Nephron (organoid): Measurements from ENCODE around the gene RAB44.
"Not testable (repeated sequence)": the region's sequence is repeated elsewhere in the genome, so short reads cannot be mapped to it uniquely, and the experiment has no call there.

ENCODE experiments used
- H3K27ac Mint-ChIP-seq, 3 experiments: 2 replicates each; pipeline ENCODE4 v1.8.0; 2020; ENCODE audit warnings: mixed read lengths in 3 of 3, mild to moderate bottlenecking in 2 of 3, moderate library complexity in 1 of 3
- H3K27me3 Mint-ChIP-seq: 2 replicates; pipeline ENCODE4 v1.8.0; 2021; ENCODE audit warnings: low read depth, mild to moderate bottlenecking, moderate library complexity, mixed read lengths
- H3K36me3 Mint-ChIP-seq: 2 replicates; pipeline ENCODE4 v1.8.0; 2020; ENCODE audit warnings: low read depth, mixed read lengths
- H3K4me1 Mint-ChIP-seq: 2 replicates; pipeline ENCODE4 v1.8.0; 2020; ENCODE audit warnings: mixed read lengths
- H3K4me3 Mint-ChIP-seq, 3 experiments: 2 replicates each; pipeline ENCODE4 v1.8.0; 2020; ENCODE audit warnings: mild to moderate bottlenecking in 3 of 3, mixed read lengths in 3 of 3, moderate library complexity in 2 of 3
- H3K9me3 Mint-ChIP-seq: 2 replicates; pipeline ENCODE4 v1.8.0; 2020; ENCODE audit warnings: mixed read lengths
- CTCF ChIP-seq, 3 experiments: fragments of 200-600 bp; sonication (generic); IDR thresholded peaks; one replicate each; pipeline ENCODE4 v1.5.0; 2021; ENCODE audit warnings: antibody characterized with exemption in 3 of 3; ENCODE audit not compliant: unreplicated experiment in 3 of 3

The RAB44 gene, protein sequence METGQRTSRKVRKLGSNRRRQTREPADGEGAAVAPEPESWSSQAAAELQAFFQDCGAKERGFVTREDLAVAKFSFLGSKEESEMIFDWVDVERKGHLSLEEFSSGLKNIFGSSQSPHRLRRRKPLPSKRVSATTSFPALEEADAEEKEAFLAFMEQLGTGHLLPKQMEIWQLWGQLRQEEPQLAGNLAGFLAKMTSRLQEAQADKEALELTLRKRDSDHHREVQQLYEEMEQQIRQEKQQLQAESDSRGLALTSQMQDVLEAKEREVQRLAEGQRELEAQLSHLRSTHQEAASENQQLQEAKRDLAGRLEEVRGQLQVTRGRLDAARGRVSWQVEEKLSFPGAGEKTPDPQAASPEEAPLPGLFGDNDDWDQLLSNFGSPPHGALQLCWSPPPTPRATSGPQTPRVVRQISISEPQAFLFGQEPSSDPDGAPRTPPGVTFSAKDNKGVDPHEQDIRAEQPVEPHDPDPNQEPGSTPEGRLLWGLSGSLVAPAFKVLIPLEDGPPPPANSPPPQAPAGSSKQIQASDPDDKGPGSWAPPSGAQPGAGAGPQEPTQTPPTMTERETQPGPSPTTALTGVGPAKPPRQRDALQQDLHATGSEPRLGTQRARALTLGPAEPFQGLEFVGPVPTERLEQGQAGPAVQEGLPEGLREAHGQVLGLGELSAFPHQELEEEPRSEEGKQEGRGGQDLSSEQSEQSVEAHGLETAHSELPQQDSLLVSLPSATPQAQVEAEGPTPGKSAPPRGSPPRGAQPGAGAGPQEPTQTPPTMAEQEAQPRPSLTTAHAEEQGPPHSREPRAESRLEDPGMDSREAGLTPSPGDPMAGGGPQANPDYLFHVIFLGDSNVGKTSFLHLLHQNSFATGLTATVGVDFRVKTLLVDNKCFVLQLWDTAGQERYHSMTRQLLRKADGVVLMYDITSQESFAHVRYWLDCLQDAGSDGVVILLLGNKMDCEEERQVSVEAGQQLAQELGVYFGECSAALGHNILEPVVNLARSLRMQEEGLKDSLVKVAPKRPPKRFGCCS

DNA sequence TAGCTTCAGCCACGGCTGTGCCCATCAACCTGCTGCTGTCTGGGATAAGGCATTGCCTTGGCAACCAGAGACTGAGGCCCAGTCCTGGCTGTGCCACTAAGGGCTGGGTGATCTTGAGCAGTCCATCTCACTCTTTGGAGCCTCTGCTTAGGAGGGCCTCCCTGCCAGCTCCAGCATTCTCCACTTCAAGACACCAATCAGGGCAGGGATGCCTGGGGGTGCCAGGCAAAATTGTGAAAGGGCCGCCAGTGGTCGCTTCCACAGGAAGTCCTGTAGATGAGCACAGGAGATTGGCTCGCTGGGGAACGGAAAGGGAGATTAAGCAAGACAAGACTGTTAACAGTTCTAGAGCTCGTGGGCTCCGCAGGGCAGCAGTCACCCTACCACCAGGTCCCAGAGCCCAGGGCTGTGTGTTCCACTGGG is at the start of gene RAB44:
RAB44 (plus strand) TSS at position 346 of the 423 bp plus-strand sequence. CDS start 6,410 bp downstream, outside the sequence.
- H3K36me3 Mint-ChIP-seq = no peaks in the 10 kb centered on the region
- no peaks in the 10 kb centered on the region for H3K9me3 Mint-ChIP-seq
- H3K4me1 Mint-ChIP-seq = peaks cover under 1% of the 10 kb centered on the region
- no peak for TF ChIP-seq CTCF (IDR thresholded peaks at IDR 0.05; ENCODE audit: unreplicated experiment in 3 of 3)
- H3K4me3 Mint-ChIP-seq = no peak within 1 kb of the TSS
- H3K27ac Mint-ChIP-seq = no peak within 1 kb of the TSS
- peaks cover 11% of the 10 kb centered on the region for H3K27me3 Mint-ChIP-seq

- no peak overlapping the region for H3K4me3 Mint-ChIP-seq
- H3K4me1 Mint-ChIP-seq = peaks cover 18% of the 10 kb centered on the region
- H3K36me3 Mint-ChIP-seq = no peaks in the 10 kb centered on the region
- no peak for TF ChIP-seq CTCF (IDR thresholded peaks at IDR 0.05; ENCODE audit: unreplicated experiment in 3 of 3)
- no peak overlapping the region for H3K27ac Mint-ChIP-seq
- H3K27me3 Mint-ChIP-seq = peaks cover 24% of the 10 kb centered on the region
- no peaks in the 10 kb centered on the region for H3K9me3 Mint-ChIP-seq
Observed at GRCh38 chr6:36649086-36649485, 48.5 kb upstream of the RAB44 start.

DNA sequence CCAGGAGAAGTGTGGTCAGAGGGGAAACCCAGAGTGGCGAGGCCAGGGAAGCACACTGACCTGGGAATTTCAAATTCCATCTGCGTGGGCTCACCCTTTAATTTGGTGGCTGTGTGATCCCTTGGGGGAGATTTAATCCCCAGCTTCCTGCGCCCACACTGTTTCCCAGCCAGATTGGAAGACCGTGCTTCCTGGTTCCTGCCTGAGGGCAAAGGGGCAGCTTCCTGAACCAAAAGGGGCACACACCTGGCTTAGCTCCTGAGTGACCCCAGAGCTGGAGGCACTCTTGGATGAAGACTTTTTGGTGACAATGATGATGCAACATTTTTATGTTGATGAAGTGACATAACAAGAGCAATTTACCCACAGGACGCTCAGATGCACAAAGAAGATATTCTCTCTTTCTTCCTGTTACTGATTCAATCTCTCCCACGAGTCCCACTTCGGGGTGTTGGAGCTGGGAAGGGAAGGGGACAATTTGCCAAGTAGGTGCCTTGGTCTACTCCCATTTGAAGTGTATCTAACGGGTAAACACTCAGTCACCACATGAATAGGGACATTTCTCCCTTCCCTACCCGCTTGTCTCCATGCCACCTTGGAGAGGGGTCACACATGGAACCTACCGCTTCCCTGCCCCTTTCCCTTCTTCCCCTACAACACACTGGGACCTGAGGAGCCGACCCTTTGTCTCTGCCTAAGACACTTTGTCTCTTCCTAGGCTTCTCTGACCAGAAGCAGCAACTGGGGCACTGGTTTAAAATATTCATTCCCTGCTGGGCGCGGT is 47.7 kb upstream of the RAB44 start:
- no peak overlapping the region for H3K4me3 Mint-ChIP-seq
- no peak for TF ChIP-seq CTCF (IDR thresholded peaks at IDR 0.05; ENCODE audit: unreplicated experiment in 3 of 3)
- peaks cover 16% of the 10 kb centered on the region for H3K4me1 Mint-ChIP-seq
- H3K9me3 Mint-ChIP-seq = no peaks in the 10 kb centered on the region
- no peaks in the 10 kb centered on the region for H3K36me3 Mint-ChIP-seq
- peak overlapping the region in 1 of 3 experiments; percentile 62 for H3K27ac Mint-ChIP-seq
- H3K27me3 Mint-ChIP-seq = peaks cover 21% of the 10 kb centered on the region

DNA sequence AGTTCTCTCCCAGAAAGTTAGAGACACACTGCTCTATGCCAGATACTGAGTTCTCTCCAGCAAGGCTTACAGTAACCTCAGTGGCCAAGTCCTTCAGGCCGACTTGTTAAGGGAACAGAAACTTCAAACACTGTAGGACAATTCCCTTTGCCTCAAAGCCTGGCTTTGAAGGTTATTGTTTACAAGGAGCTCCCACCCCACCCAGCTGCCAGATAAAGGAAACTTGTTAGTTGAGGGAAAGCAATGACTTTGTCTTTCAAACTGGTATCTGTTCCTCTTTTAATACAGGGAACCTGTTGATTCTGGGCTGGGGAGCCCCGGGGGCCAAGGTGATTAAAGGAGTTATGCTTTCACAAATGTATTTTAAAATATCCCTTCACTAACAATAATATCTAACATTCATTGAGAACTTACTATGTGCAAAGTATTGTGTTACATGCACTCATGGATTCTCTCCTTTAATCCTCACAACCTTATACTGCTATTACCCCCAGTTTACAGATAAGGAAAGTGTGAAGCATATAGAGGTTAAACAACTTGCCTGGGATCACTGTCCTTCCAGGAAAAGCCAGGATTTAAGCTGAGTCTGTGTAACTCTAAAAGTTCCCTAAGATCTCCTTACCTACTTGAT is 46.7 kb upstream of the RAB44 start:
- Mint-ChIP-seq H3K36me3 (no peaks in the 10 kb centered on the region), H3K4me3 (no peak overlapping the region), H3K27ac (peak overlapping the region in 1 of 3 experiments; percentile 8), H3K9me3 (no peaks in the 10 kb centered on the region), H3K4me1 (peaks cover 17% of the 10 kb centered on the region), H3K27me3 (peaks cover 21% of the 10 kb centered on the region)
- TF ChIP-seq CTCF (IDR thresholded peaks at IDR 0.05; ENCODE audit: unreplicated experiment in 3 of 3) = no peak

DNA sequence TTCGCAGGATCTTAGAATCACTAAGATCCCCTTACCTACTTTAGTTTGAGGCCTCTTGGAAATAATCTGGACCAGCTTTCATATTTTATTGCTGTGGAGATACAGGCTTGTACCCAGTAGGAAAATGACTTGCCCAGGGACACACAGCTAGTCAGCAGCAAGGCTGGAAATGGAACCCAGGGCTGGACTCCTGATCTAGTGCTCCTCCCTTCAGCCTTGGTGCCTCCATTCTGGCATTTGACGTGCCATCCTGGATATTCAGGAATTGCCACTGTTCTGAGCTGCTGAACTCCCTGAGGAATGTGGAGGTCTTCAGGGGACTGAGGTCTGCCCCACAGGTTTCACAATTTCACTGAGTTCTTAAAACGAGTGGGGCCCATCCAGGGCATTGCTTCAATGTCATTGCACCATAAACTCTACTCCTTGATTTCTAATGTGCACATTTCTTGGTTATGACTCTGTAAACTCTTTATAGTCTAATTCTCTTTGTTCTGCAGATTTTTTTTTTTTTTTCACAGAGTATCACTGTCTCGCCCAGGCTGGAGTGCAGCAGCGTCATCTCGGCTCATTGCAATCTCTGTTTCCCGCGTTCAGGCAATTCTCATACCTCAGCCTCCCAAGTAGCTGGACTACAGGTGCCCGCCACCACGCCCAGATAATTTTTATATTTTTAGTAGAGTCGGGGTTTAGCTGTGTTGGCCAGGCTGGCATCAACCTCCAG is 45.8 kb upstream of the RAB44 start:
- Mint-ChIP-seq H3K4me1 (peaks cover 17% of the 10 kb centered on the region), H3K27me3 (peaks cover 18% of the 10 kb centered on the region), H3K36me3 (no peaks in the 10 kb centered on the region), H3K9me3 (no peaks in the 10 kb centered on the region), H3K4me3 (no peak overlapping the region), H3K27ac (no peak overlapping the region)
- TF ChIP-seq CTCF (IDR thresholded peaks at IDR 0.05; ENCODE audit: unreplicated experiment in 3 of 3) = no peak

GRCh38 chr6:36654469-36654868 is 43.2 kb upstream of the RAB44 start:
- H3K27ac Mint-ChIP-seq, H3K9me3 Mint-ChIP-seq, H3K4me3 Mint-ChIP-seq, H3K36me3 Mint-ChIP-seq: not testable (repeated sequence)
- Mint-ChIP-seq H3K4me1 (peaks cover 25% of the 10 kb centered on the region), H3K27me3 (peaks cover 14% of the 10 kb centered on the region)
